DND-41 (cell line): ENCODE data around the gene INTS7.

ENCODE experiments used
- ATAC-seq: fragments of 200-7000 bp; cut with Tn5 transposase; 3 replicates; pipeline ENCODE4 v1.9.1; 2021; ENCODE audit warnings: low read depth; ENCODE audit not compliant: insufficient read depth
- DNase-seq: peaks from one replicate; pipeline ENCODE4 v3.0.0-alpha.2; 2020
- H2AFZ ChIP-seq: 2 replicates; pipeline ENCODE4 v1.6.0; 2012; ENCODE audit warnings: low read depth, low read length
- H3K27ac ChIP-seq: 2 replicates; pipeline ENCODE4 v1.5.1; 2012; ENCODE audit warnings: low read length, inconsistent platforms
- H3K27me3 ChIP-seq: fragments of 200-600 bp; sonication (generic); 2 replicates; pipeline ENCODE4 v1.6.0; 2012; ENCODE audit warnings: low read length, mild to moderate bottlenecking, inconsistent platforms; ENCODE audit not compliant: insufficient read depth, poor library complexity
- H3K36me3 ChIP-seq: 2 replicates; pipeline ENCODE4 v1.5.1; 2012; ENCODE audit warnings: low read length, inconsistent platforms; ENCODE audit not compliant: insufficient read depth
- H3K4me1 ChIP-seq: 2 replicates; pipeline ENCODE4 v1.5.1; 2012; ENCODE audit warnings: mild to moderate bottlenecking, low read length; ENCODE audit not compliant: insufficient read depth
- H3K4me2 ChIP-seq: 2 replicates; pipeline ENCODE4 v1.6.0; 2012; ENCODE audit warnings: mild to moderate bottlenecking, moderate library complexity, low read length, inconsistent platforms; ENCODE audit not compliant: insufficient read depth
- H3K4me3 ChIP-seq, 2 experiments: fragments of 200-600 bp in 1 of 2; shearing (Covaris generic) in 1 of 2; 2 replicates each; pipeline ENCODE4 v1.5.1; 2012 to 2016; ENCODE audit warnings: inconsistent platforms in 2 of 2, low read length in 2 of 2, mild to moderate bottlenecking in 2 of 2, low read depth in 1 of 2, moderate library complexity in 1 of 2
- H3K79me2 ChIP-seq: 2 replicates; pipeline ENCODE4 v1.6.0; 2012; ENCODE audit warnings: low read length, inconsistent platforms; ENCODE audit not compliant: insufficient read depth
- H3K9ac ChIP-seq: 2 replicates; pipeline ENCODE4 v1.6.0; 2012; ENCODE audit warnings: low read depth, mild to moderate bottlenecking, inconsistent platforms, low read length, moderate library complexity
- H3K9me3 ChIP-seq: 2 replicates; pipeline ENCODE4 v1.5.1; 2012; ENCODE audit warnings: low read length, moderate library complexity, mild to moderate bottlenecking, inconsistent platforms; ENCODE audit not compliant: insufficient read depth, severe bottlenecking
- H4K20me1 ChIP-seq: 2 replicates; pipeline ENCODE4 v1.6.0; 2012; ENCODE audit warnings: low read length; ENCODE audit not compliant: insufficient read depth
- CTCF ChIP-seq: IDR thresholded peaks from 2 replicates; pipeline ENCODE4 v1.5.1; 2012; ENCODE audit warnings: borderline replicate concordance, low read length, moderate library complexity, mild to moderate bottlenecking; ENCODE audit not compliant: poor library complexity, severe bottlenecking; ENCODE audit errors: extremely low read depth
- EZH2 ChIP-seq: IDR thresholded peaks from 3 replicates; pipeline ENCODE4 v1.6.1; 2012; ENCODE audit warnings: borderline replicate concordance, low read depth, mild to moderate bottlenecking, moderate library complexity, low read length, inconsistent platforms; ENCODE audit not compliant: severe bottlenecking

The INTS7 gene

DNA sequence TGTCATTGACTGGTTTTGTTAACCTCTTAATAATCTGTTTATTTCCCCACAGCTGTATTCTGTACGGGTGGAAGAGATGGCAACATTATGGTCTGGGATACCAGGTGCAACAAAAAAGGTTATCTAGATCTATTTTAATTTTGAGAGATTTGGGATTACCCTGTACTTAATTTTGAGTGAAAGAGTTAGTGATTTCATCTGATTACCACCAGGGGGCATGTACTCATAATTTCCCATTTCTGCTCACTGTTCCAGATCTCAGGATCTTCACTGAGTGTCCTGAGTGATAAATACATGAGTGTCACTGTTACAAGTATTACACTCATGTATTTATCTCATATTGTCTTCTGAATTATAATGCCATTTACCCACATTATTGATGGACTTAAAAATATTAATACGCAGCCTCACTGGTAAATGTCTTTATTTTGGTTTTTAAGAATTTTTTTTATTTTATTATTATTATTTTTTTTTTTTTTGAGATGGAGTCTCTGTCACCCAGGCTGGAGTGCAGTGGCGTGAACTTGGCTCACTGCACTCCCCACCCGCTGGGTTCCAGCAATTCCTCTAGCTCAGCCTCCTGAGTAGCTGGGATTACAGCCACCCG, 27.6 kb upstream of the INTS7 start:
- no peak overlapping the region for H3K4me3 ChIP-seq
- H3K9ac ChIP-seq = no peak overlapping the region
- ATAC-seq (peak; percentile 78), DNase-seq (no peak)
- H3K36me3 ChIP-seq = peaks cover 59% of the 10 kb centered on the region
- peaks cover 6% of the 10 kb centered on the region; the same call in 1 of the 2 replicates for H3K79me2 ChIP-seq
- no peak overlapping the region for H3K4me2 ChIP-seq
- no peaks in the 10 kb centered on the region for H3K4me1 ChIP-seq
- no peaks in the 10 kb centered on the region for H3K9me3 ChIP-seq
- TF ChIP-seq EZH2 = no peak
- peak; percentile 75 for TF ChIP-seq CTCF
- H3K27me3 ChIP-seq = no peaks in the 10 kb centered on the region
- H3K27ac ChIP-seq = no peak overlapping the region
- no peak overlapping the region for H2AFZ ChIP-seq
- peaks cover 3% of the 10 kb centered on the region; the same call in 1 of the 2 replicates for H4K20me1 ChIP-seq

GRCh38 chr1:212060632-212061472, 25.5 kb upstream of the INTS7 start:
- Histone ChIP-seq H3K4me3 (no peak overlapping the region), H3K27ac (no peak overlapping the region), H2AFZ (no peak overlapping the region), H3K9ac (no peak overlapping the region), H3K4me1 (no peaks in the 10 kb centered on the region), H4K20me1 (no peaks in the 10 kb centered on the region; the same call in 1 of the 2 replicates), H3K4me2 (no peak overlapping the region), H3K27me3 (no peaks in the 10 kb centered on the region), H3K79me2 (peaks cover 6% of the 10 kb centered on the region; the same call in 1 of the 2 replicates), H3K9me3 (no peaks in the 10 kb centered on the region), H3K36me3 (peaks cover 58% of the 10 kb centered on the region)
- TF ChIP-seq EZH2 = no peak
- no peak for TF ChIP-seq CTCF
- DNase-seq (no peak), ATAC-seq (peak; percentile 53; the same call in 1 of the 3 replicates)

DNA sequence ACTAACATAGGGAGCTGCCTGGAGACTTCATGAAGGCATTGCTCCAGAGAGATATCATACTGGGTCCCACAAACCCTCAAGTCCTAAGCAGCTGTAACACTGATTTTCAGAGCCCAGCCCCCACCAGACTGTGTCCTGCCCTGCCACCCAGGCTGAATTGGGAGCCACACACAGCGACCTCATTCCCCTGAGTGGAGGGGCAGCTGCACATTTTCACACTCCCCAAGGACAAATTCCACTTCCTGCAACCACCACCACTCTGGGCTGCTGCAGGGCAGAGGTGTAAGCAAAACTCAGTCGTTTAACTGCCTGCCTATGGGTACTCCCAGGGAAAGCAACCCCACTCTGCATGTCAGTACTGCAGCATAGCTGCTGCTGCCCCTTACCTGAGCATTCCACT, 20.0 kb upstream of the INTS7 start:
- TF ChIP-seq EZH2 (no peak), CTCF (no peak)
- H3K9me3 ChIP-seq = no peaks in the 10 kb centered on the region
- 0 out of 3 replicates have a peak, but pooled peaks have one; percentile 31 for ATAC-seq
- no peak overlapping the region for H3K9ac ChIP-seq
- H3K36me3 ChIP-seq = peaks cover 73% of the 10 kb centered on the region
- H3K27ac ChIP-seq = no peak overlapping the region
- peaks cover 37% of the 10 kb centered on the region for H3K79me2 ChIP-seq
- H4K20me1 ChIP-seq = peaks cover 9% of the 10 kb centered on the region; the same call in 1 of the 2 replicates
- H3K4me1 ChIP-seq = no peaks in the 10 kb centered on the region
- DNase-seq = no peak
- H3K27me3 ChIP-seq = no peaks in the 10 kb centered on the region
- H2AFZ ChIP-seq = no peak overlapping the region
- H3K4me3 ChIP-seq = no peak overlapping the region
- H3K4me2 ChIP-seq = no peak overlapping the region
